ENCODE measurements around the gene RBL1. TPM values are rescaled to one million over a fixed set of nuclear protein-coding genes. Genes with fewer than 3 reads are reported as not detected.
"Not testable (repeated sequence)": the region's sequence is repeated elsewhere in the genome, so short reads cannot be mapped to it uniquely, and the experiment has no call there.

Gene RBL1
- total and polyA plus RNA-seq, 2 donors from 2014 or later = 1.3 to 6.5 TPM

- no peak for TF ChIP-seq CTCF (IDR thresholded peaks at IDR 0.05; ENCODE audit: borderline replicate concordance, extremely low read depth, insufficient read depth)
- Histone ChIP-seq H3K27me3 (ENCODE audit: control insufficient read depth, insufficient read depth, low read length) (no peaks in the 10 kb centered on the region), H3K27ac (ENCODE audit: low read depth in 2 of 2, low read length in 2 of 2) (no peak overlapping the region), H3K9me3 (ENCODE audit: control insufficient read depth in 2 of 3, insufficient read depth in 1 of 3, low read length in 3 of 3) (no peaks in the 10 kb centered on the region), H3K36me3 (ENCODE audit: control insufficient read depth in 2 of 3, insufficient read depth in 3 of 3, low read length in 3 of 3) (no peaks in the 10 kb centered on the region), H3K9ac (ENCODE audit: low read length in 3 of 3) (no peak overlapping the region), H3K4me3 (ENCODE audit: low read length in 3 of 3) (no peak overlapping the region), H3K4me1 (ENCODE audit: control insufficient read depth in 2 of 3, insufficient read depth in 2 of 3, low read depth in 1 of 3, low read length in 3 of 3) (no peaks in the 10 kb centered on the region)
- DNase-seq (no peak), FAIRE-seq (no peak)
- intact Hi-C loops (cut with DNase I) = no loop called here
Measured at GRCh38 chr20:36969478-36970186, 126.2 kb downstream of the RBL1 start.

DNA sequence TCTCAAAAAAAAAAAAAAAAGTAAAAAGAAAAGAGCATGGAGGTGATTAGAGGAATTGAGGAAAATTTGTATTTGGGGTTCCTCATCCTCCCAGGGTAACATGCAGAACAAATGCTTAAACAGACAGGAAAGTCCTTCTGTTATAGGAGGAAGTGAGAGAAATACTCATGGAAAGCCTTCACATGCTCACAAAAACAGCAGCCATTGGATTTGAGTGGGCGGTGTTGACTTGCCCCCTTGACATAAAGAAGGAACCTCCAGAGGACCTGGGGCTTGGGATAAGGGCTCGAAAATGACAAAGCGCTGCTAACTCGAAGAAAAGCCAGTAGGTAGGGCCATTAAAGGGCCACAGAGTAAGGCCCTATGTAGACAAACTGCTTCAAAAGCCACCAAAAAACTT lies 126.7 kb downstream of the RBL1 start:
- no peak overlapping the region for H3K9ac ChIP-seq (ENCODE audit: low read length in 3 of 3)
- no peaks in the 10 kb centered on the region for H3K4me1 ChIP-seq (ENCODE audit: control insufficient read depth in 2 of 3, insufficient read depth in 2 of 3, low read depth in 1 of 3, low read length in 3 of 3)
- H3K27ac ChIP-seq (ENCODE audit: low read depth in 2 of 2, low read length in 2 of 2) = no peak overlapping the region
- no peaks in the 10 kb centered on the region for H3K27me3 ChIP-seq (ENCODE audit: control insufficient read depth, insufficient read depth, low read length)
- H3K4me3 ChIP-seq (ENCODE audit: low read length in 3 of 3) = no peak overlapping the region
- no peaks in the 10 kb centered on the region for H3K9me3 ChIP-seq (ENCODE audit: control insufficient read depth in 2 of 3, insufficient read depth in 1 of 3, low read length in 3 of 3)
- FAIRE-seq (no peak), DNase-seq (no peak)
- intact Hi-C loops (cut with DNase I) = no loop called here
- H3K36me3 ChIP-seq (ENCODE audit: control insufficient read depth in 2 of 3, insufficient read depth in 3 of 3, low read length in 3 of 3) = no peaks in the 10 kb centered on the region
- no peak for TF ChIP-seq CTCF (IDR thresholded peaks at IDR 0.05; ENCODE audit: borderline replicate concordance, extremely low read depth, insufficient read depth)

DNA sequence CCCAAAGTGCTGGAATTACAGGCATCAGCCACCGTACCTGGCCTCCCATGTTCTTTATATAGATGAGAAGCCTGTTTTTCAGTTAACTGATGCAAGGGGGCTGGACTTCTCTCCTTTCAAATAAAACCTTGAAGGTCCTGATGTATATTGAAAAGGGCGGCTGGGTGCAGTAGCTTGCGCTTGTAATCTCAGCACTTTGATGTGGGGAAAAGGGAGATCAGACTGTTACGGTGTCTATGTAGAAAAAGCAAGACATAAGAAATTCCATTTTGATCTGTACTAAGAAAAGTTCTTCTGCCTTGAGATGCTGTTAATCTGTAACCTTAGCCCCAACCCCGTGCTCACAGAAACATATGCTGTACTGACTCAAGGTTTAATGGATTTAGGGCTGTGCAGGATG lies 128.2 kb downstream of the RBL1 start:
- Histone ChIP-seq H3K27ac (ENCODE audit: low read depth in 2 of 2, low read length in 2 of 2) (no peak overlapping the region), H3K9me3 (ENCODE audit: control insufficient read depth in 2 of 3, insufficient read depth in 1 of 3, low read length in 3 of 3) (no peaks in the 10 kb centered on the region), H3K4me1 (ENCODE audit: control insufficient read depth in 2 of 3, insufficient read depth in 2 of 3, low read depth in 1 of 3, low read length in 3 of 3) (no peaks in the 10 kb centered on the region), H3K27me3 (ENCODE audit: control insufficient read depth, insufficient read depth, low read length) (no peaks in the 10 kb centered on the region), H3K36me3 (ENCODE audit: control insufficient read depth in 2 of 3, insufficient read depth in 3 of 3, low read length in 3 of 3) (no peaks in the 10 kb centered on the region), H3K9ac (ENCODE audit: low read length in 3 of 3) (no peak overlapping the region), H3K4me3 (ENCODE audit: low read length in 3 of 3) (no peak overlapping the region)
- TF ChIP-seq CTCF (IDR thresholded peaks at IDR 0.05; ENCODE audit: borderline replicate concordance, extremely low read depth, insufficient read depth) = no peak
- FAIRE-seq (no peak), DNase-seq (no peak)
- intact Hi-C loops (cut with DNase I) = no loop called here

DNA sequence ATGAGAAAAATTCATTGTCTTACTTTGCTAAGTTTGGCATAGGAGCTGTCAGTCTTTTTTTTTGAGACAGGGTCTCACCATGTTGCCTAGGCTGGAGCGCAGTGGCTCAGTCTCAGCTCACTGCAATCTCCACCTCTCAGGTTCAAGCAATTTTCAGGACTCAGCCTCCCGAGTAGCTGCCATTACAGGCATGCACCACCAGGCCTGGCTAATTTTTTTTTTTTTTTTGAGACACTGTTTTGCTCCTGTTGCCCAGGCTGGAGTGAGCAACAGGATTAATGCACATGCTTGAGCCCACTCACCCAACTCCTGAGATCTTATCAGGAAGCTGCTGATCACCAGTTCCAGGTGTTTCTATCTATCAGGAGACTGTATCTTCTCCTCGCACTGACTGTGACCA lies 128.8 kb downstream of the RBL1 start:
- not testable (repeated sequence) for FAIRE-seq

GRCh38 chr20:36962354-36962941 lies 133.3 kb downstream of the RBL1 start:
- DNase-seq; H3K9ac ChIP-seq (ENCODE audit: low read length in 3 of 3); H3K4me1 ChIP-seq (ENCODE audit: control insufficient read depth in 2 of 3, insufficient read depth in 2 of 3, low read depth in 1 of 3, low read length in 3 of 3); H3K27ac ChIP-seq (ENCODE audit: low read depth in 2 of 2, low read length in 2 of 2); intact Hi-C loops (cut with DNase I); H3K4me3 ChIP-seq (ENCODE audit: low read length in 3 of 3); H3K9me3 ChIP-seq (ENCODE audit: control insufficient read depth in 2 of 3, insufficient read depth in 1 of 3, low read length in 3 of 3); FAIRE-seq; H3K27me3 ChIP-seq (ENCODE audit: control insufficient read depth, insufficient read depth, low read length); H3K36me3 ChIP-seq (ENCODE audit: control insufficient read depth in 2 of 3, insufficient read depth in 3 of 3, low read length in 3 of 3): not testable (repeated sequence)

More for the DNA sequence above, 128.8 kb downstream of the RBL1 start:
- H3K36me3 ChIP-seq (ENCODE audit: control insufficient read depth in 2 of 3, insufficient read depth in 3 of 3, low read length in 3 of 3); H3K9me3 ChIP-seq (ENCODE audit: control insufficient read depth in 2 of 3, insufficient read depth in 1 of 3, low read length in 3 of 3); H3K27ac ChIP-seq (ENCODE audit: low read depth in 2 of 2, low read length in 2 of 2); H3K9ac ChIP-seq (ENCODE audit: low read length in 3 of 3); H3K4me1 ChIP-seq (ENCODE audit: control insufficient read depth in 2 of 3, insufficient read depth in 2 of 3, low read depth in 1 of 3, low read length in 3 of 3); DNase-seq; H3K27me3 ChIP-seq (ENCODE audit: control insufficient read depth, insufficient read depth, low read length); intact Hi-C loops (cut with DNase I); H3K4me3 ChIP-seq (ENCODE audit: low read length in 3 of 3): not testable (repeated sequence)
